H9 (cell line): ENCODE measurements around the gene PLK3. TPM values are rescaled to one million over a fixed set of nuclear protein-coding genes. Genes with fewer than 3 reads are reported as not detected.

ENCODE experiments used
- DNase-seq: peaks from one replicate; pipeline ENCODE4 v3.0.0-alpha.2; 2017
- H2AFZ ChIP-seq: one replicate; pipeline ENCODE4 v1.6.1; 2013; ENCODE audit warnings: mild to moderate bottlenecking, low read length, control low read depth, moderate library complexity
- H2AK5ac ChIP-seq: 2 replicates; pipeline ENCODE4 v1.6.1; 2013; ENCODE audit warnings: low read length, control low read depth, mixed read lengths; ENCODE audit not compliant: insufficient read length
- H2BK120ac ChIP-seq: one replicate; pipeline ENCODE4 v1.6.1; 2013; ENCODE audit warnings: low read depth, mild to moderate bottlenecking, low read length, control low read depth, inconsistent platforms; ENCODE audit not compliant: poor library complexity, severe bottlenecking
- H2BK12ac ChIP-seq: 2 replicates; pipeline ENCODE4 v1.6.1; 2013; ENCODE audit warnings: low read length, control low read depth, mixed read lengths, low read depth; ENCODE audit not compliant: insufficient read length
- H2BK15ac ChIP-seq: 2 replicates; pipeline ENCODE4 v1.6.1; 2013; ENCODE audit warnings: low read depth, low read length, control low read depth
- H2BK20ac ChIP-seq: one replicate; pipeline ENCODE4 v1.6.1; 2013; ENCODE audit warnings: low read depth, mild to moderate bottlenecking, low read length, control low read depth, inconsistent platforms; ENCODE audit not compliant: poor library complexity, severe bottlenecking
- H2BK5ac ChIP-seq: 2 replicates; pipeline ENCODE4 v1.6.1; 2013; ENCODE audit warnings: low read length, control low read depth, mixed read lengths; ENCODE audit not compliant: insufficient read length
- H3K14ac ChIP-seq: 2 replicates; pipeline ENCODE4 v1.6.1; 2013; ENCODE audit warnings: low read length, control low read depth; ENCODE audit not compliant: insufficient read depth
- H3K18ac ChIP-seq: 2 replicates; pipeline ENCODE4 v1.6.1; 2013; ENCODE audit warnings: low read depth, mild to moderate bottlenecking, mixed read lengths, low read length, control low read depth; ENCODE audit not compliant: insufficient read length
- H3K23ac ChIP-seq: 2 replicates; pipeline ENCODE4 v1.6.1; 2013; ENCODE audit warnings: low read length, control low read depth, mixed read lengths, low read depth; ENCODE audit not compliant: insufficient read length
- H3K23me2 ChIP-seq: 2 replicates; pipeline ENCODE4 v1.6.1; 2013; ENCODE audit warnings: low read depth, mild to moderate bottlenecking, mixed read lengths, low read length, control low read depth; ENCODE audit not compliant: insufficient read length, poor library complexity, severe bottlenecking
- H3K27ac ChIP-seq: 2 replicates; pipeline ENCODE4 v1.5.1; 2013; ENCODE audit warnings: low read length, control low read depth, mixed read lengths, low read depth; ENCODE audit not compliant: insufficient read length
- H3K27me3 ChIP-seq: 2 replicates; pipeline ENCODE4 v1.6.1; 2013; ENCODE audit warnings: low read length, control low read depth, inconsistent platforms; ENCODE audit not compliant: insufficient read depth
- H3K4ac ChIP-seq: 2 replicates; pipeline ENCODE4 v1.6.1; 2013; ENCODE audit warnings: low read depth, mild to moderate bottlenecking, control low read depth, inconsistent platforms, low read length, moderate library complexity
- H3K4me1 ChIP-seq: 2 replicates; pipeline ENCODE4 v1.6.1; 2013; ENCODE audit warnings: low read length, control low read depth, inconsistent platforms; ENCODE audit not compliant: insufficient read depth
- H3K4me2 ChIP-seq: 2 replicates; pipeline ENCODE4 v1.6.1; 2013; ENCODE audit warnings: low read length, control low read depth, mixed read lengths; ENCODE audit not compliant: insufficient read length, insufficient read depth
- H3K56ac ChIP-seq: 2 replicates; pipeline ENCODE4 v1.6.1; 2013; ENCODE audit warnings: low read depth, mild to moderate bottlenecking, mixed read lengths, low read length, control low read depth; ENCODE audit not compliant: insufficient read length
- H3K79me1 ChIP-seq: 2 replicates; pipeline ENCODE4 v1.6.1; 2013; ENCODE audit warnings: low read depth, mild to moderate bottlenecking, moderate library complexity, low read length, control low read depth, inconsistent platforms; ENCODE audit not compliant: insufficient read depth, poor library complexity, severe bottlenecking
- H3K79me2 ChIP-seq: 2 replicates; pipeline ENCODE4 v1.6.1; 2013; ENCODE audit warnings: low read length, control low read depth, inconsistent platforms; ENCODE audit not compliant: insufficient read depth
- H3K9ac ChIP-seq: 2 replicates; pipeline ENCODE4 v1.6.1; 2013; ENCODE audit warnings: low read length, control low read depth, mixed read lengths; ENCODE audit not compliant: insufficient read length; ENCODE audit errors: extremely low read depth
- H3K9me3 ChIP-seq: one replicate; pipeline ENCODE4 v1.6.1; 2013; ENCODE audit warnings: low read depth, low read length, inconsistent platforms; ENCODE audit not compliant: control insufficient read depth
- H3T11ph ChIP-seq: one replicate; pipeline ENCODE4 v1.6.1; 2013; ENCODE audit warnings: mild to moderate bottlenecking, low read length, control low read depth, inconsistent platforms
- H4K20me1 ChIP-seq: one replicate; pipeline ENCODE4 v1.6.1; 2013; ENCODE audit not compliant: control insufficient read depth, insufficient read length, insufficient read depth
- H4K5ac ChIP-seq: 2 replicates; pipeline ENCODE4 v1.6.1; 2013; ENCODE audit warnings: low read depth, mild to moderate bottlenecking, mixed read lengths, low read length, control low read depth; ENCODE audit not compliant: insufficient read length
- H4K8ac ChIP-seq: replicated peaks from 2 replicates; pipeline ENCODE4 v1.6.1; 2013; ENCODE audit warnings: low read length, control low read depth, mixed read lengths, low read depth; ENCODE audit not compliant: insufficient read length
- H4K91ac ChIP-seq: 2 replicates; pipeline ENCODE4 v1.6.1; 2013; ENCODE audit warnings: low read depth, mild to moderate bottlenecking, moderate library complexity, mixed read lengths, low read length, control low read depth; ENCODE audit not compliant: insufficient read length
- H3K27ac Mint-ChIP-seq, 3 experiments: 2 replicates in 2 of 3; 3 replicates in 1 of 3; pipeline ENCODE4 v1.8.0; 2020 to 2021; ENCODE audit warnings: mixed read lengths in 3 of 3, mild to moderate bottlenecking in 1 of 3, moderate library complexity in 1 of 3
- H3K27me3 Mint-ChIP-seq: 2 replicates; pipeline ENCODE4 v1.8.0; 2021; ENCODE audit warnings: low read depth, mild to moderate bottlenecking, moderate library complexity, mixed read lengths
- H3K36me3 Mint-ChIP-seq, 3 experiments: 2 replicates in 2 of 3; 3 replicates in 1 of 3; pipeline ENCODE4 v1.8.0; 2020 to 2021; ENCODE audit warnings: low read depth in 3 of 3, mixed read lengths in 3 of 3; ENCODE audit not compliant: insufficient read depth in 1 of 3
- H3K4me1 Mint-ChIP-seq, 2 experiments: 2 replicates each; pipeline ENCODE4 v1.8.0; 2020; ENCODE audit warnings: mixed read lengths in 2 of 2
- H3K4me3 Mint-ChIP-seq, 2 experiments: 2 replicates in 1 of 2; 3 replicates in 1 of 2; pipeline ENCODE4 v1.8.0; 2020 to 2021; ENCODE audit warnings: mild to moderate bottlenecking in 2 of 2, mixed read lengths in 2 of 2, moderate library complexity in 1 of 2
- H3K9me3 Mint-ChIP-seq, 2 experiments: 2 replicates in 1 of 2; 3 replicates in 1 of 2; pipeline ENCODE4 v1.8.0; 2020; ENCODE audit warnings: mild to moderate bottlenecking in 2 of 2, mixed read lengths in 2 of 2, moderate library complexity in 1 of 2
- WGBS: extraction: QIAGEN DNeasy Blood & Tissue Kit; methylation state at CpG from one replicate; pipeline ENCODE4 v1.1.7; 2013; ENCODE audit warnings: missing lambda C conversion rate, low lambda C conversion rate, mixed read lengths; ENCODE audit not compliant: insufficient read length; ENCODE audit errors: extremely low coverage; 5-methylcytosine and 5-hydroxymethylcytosine counted together
- total RNA-seq: library from RNA; stranded (reverse); gene quantifications from 2 replicates; pipeline ENCODE4 v1.2.1, GENCODE V29; 2021
- TF ChIP-seq, protein P1 (sequence below): fragments of 200-600 bp; sonication (generic); conservative IDR thresholded peaks from 3 replicates; pipeline ENCODE4 v1.8.0; 2021; ENCODE audit warnings: antibody characterized with exemption, mild to moderate bottlenecking

Gene PLK3
- total RNA-seq, 1 experiment from 2014 or later, result 14.7 TPM

DNA sequence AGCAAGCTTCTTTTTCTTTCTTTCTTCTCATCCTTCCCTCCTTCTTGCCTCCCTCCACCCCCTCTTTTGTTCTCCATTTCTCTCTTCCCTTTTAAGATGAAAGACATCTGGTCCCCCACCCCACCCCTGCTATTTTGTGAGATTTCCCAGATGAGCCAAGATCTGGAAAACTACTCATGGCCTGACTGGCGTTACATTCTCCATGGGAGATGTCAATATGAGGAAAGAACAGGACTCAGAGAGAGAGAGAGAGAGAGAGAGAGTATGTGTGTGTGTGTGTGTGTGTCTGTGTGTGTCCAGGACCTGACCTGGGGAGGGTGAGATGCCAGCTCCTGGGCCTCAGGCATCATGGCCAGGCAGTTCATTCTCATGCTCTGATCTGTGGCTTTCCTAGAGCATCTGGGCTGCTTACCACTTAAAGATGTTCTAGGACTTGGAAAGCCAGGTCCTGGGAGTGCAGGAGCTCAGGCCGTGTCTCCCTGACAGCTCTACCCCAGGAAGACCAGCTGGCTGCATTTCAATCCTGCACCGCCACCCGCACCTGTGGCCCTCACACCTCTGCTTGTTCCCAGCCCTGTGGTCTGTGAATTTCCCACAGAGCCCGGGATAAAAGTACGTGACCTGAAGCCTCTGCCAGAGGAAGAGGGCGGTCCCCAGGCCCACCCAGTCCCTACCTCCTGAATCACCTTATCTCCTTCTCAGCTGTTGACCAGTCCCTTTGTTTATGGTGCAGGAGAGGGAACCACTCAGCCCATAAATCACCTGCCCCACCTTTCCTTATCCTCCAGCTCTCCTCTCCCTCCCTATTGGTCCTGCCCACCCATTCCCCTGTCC, 9.0 kb upstream of the PLK3 start:
- no peak overlapping the region for H4K5ac ChIP-seq
- no peaks in the 10 kb centered on the region for H3K9me3 ChIP-seq
- H3T11ph ChIP-seq, result no peak overlapping the region
- no peak overlapping the region for H3K27ac ChIP-seq
- no peak overlapping the region for H2BK12ac ChIP-seq
- no peak overlapping the region for H3K56ac ChIP-seq
- Mint-ChIP-seq H3K27me3 (peaks cover 3% of the 10 kb centered on the region), H3K27ac (no peak overlapping the region; a peak in 1 of 7 replicates), H3K4me1 (peaks cover 19 to 24% of the 10 kb centered on the region in 2 experiments), H3K9me3 (no peaks in the 10 kb centered on the region; a peak in 1 of 5 replicates), H3K36me3 (no peaks in the 10 kb centered on the region; a peak in 1 of 7 replicates), H3K4me3 (no peak overlapping the region)
- no peak overlapping the region for H3K4ac ChIP-seq
- no peak overlapping the region for H4K91ac ChIP-seq
- no peak overlapping the region for H3K18ac ChIP-seq
- H2AK5ac ChIP-seq, result no peak overlapping the region
- no peak overlapping the region for H2BK15ac ChIP-seq
- H3K4me2 ChIP-seq, result no peak overlapping the region
- H3K14ac ChIP-seq, result no peak overlapping the region
- peaks cover 3% of the 10 kb centered on the region for H3K23me2 ChIP-seq
- H3K4me1 ChIP-seq, result no peaks in the 10 kb centered on the region
- no peaks in the 10 kb centered on the region for H3K79me1 ChIP-seq
- H3K23ac ChIP-seq, result no peak overlapping the region
- DNase-seq, result peak; percentile 31
- no peak overlapping the region for H2BK120ac ChIP-seq
- H2BK5ac ChIP-seq, result no peak overlapping the region
- no peaks in the 10 kb centered on the region for H3K79me2 ChIP-seq
- no peak overlapping the region for H3K9ac ChIP-seq
- H4K8ac ChIP-seq, result no peak overlapping the region
- H3K27me3 ChIP-seq, result no peaks in the 10 kb centered on the region
- no peak overlapping the region for H2BK20ac ChIP-seq
- TF ChIP-seq, protein P1, sequence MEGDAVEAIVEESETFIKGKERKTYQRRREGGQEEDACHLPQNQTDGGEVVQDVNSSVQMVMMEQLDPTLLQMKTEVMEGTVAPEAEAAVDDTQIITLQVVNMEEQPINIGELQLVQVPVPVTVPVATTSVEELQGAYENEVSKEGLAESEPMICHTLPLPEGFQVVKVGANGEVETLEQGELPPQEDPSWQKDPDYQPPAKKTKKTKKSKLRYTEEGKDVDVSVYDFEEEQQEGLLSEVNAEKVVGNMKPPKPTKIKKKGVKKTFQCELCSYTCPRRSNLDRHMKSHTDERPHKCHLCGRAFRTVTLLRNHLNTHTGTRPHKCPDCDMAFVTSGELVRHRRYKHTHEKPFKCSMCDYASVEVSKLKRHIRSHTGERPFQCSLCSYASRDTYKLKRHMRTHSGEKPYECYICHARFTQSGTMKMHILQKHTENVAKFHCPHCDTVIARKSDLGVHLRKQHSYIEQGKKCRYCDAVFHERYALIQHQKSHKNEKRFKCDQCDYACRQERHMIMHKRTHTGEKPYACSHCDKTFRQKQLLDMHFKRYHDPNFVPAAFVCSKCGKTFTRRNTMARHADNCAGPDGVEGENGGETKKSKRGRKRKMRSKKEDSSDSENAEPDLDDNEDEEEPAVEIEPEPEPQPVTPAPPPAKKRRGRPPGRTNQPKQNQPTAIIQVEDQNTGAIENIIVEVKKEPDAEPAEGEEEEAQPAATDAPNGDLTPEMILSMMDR, result no peak
- no CpG with 5 or more reads among the region's 7 CpGs for WGBS
- H2AFZ ChIP-seq, result no peak overlapping the region
- H4K20me1 ChIP-seq, result no peaks in the 10 kb centered on the region
